Measurements from ENCODE around the gene PPM1A.

Gene PPM1A

DNA sequence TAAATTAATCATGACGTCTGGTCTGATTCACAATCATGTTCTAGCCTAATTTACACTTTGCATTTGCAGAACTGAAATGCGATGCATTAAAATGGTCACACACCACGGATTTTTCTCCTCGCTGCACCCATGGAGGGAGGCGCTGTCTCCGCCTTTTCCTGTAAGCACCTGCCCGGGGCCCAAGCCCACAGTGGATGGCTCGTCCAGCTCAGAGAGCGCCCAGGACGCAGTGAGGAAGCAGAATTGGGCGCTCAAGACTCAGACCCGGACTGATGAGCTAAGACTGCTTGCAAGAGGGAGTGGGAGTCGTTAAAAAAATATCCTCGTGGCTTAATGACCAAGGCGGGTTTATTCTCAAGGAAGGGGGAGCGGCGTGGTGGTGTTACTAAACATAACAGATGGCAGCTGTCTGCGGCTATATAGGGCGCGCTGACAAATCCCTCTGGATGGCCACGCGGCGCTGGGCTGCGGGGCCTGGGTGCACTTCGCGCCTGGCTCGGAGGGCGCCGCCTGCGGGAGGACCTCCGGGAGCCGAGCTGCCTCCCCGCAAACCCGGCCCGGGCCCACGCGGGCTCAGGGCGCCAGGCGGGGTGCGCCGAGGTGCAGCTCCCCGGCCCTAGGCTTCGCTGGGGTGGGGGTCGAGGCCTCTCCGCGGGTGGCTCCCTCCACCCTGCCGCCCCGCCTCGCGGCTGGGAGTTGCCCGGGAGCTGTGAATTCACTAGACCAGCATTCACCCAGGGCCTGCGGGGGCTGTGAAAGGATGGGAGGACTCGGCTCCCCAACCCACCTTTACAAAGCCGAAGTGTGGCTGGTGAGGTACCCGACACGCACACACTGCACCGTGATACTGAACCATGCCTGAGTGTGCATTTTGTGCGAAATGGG is 78.7 kb downstream of the PPM1A start:
- peak; percentile 3 to 4 for DNase-seq

DNA sequence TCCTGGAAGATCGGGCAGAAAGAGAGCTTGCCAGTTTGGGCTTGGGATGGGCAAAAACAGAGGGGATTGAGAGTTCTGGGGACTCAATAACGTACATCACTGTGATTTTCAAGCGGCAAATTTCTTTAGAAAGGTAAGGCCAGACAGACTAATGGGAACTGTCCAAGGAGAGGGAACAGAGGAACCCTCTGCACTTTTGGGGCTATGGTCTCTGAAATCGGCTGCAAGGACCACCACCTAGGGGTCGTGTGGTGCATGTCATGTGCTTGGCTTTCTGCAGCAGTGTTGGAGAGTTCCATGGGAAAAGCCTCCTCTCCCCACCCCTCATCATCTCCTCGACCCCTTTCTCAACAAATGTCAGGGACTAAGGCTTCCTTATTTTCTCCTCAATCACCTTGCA is 79.6 kb downstream of the PPM1A start:
- no peak for DNase-seq

DNA sequence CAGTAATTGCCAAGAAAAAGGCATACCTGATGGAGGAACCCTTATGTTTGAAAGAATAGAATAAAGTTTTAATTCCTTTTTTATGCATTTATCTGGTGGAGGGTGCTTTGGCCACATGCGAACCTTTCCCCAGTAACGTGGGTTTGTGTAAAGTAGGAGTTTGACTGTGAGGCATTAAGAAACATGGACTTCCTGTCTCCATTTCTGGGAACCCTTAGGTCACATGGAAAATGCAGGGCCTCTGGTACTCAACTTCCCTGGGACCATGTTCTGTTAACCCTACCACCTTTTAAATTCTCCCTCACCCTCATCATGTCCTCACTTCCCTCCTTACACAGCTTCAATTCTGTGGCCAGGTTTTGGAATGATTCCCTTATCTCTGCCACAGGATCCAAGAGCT is 80.3 kb downstream of the PPM1A start:
- no peak for DNase-seq

DNA sequence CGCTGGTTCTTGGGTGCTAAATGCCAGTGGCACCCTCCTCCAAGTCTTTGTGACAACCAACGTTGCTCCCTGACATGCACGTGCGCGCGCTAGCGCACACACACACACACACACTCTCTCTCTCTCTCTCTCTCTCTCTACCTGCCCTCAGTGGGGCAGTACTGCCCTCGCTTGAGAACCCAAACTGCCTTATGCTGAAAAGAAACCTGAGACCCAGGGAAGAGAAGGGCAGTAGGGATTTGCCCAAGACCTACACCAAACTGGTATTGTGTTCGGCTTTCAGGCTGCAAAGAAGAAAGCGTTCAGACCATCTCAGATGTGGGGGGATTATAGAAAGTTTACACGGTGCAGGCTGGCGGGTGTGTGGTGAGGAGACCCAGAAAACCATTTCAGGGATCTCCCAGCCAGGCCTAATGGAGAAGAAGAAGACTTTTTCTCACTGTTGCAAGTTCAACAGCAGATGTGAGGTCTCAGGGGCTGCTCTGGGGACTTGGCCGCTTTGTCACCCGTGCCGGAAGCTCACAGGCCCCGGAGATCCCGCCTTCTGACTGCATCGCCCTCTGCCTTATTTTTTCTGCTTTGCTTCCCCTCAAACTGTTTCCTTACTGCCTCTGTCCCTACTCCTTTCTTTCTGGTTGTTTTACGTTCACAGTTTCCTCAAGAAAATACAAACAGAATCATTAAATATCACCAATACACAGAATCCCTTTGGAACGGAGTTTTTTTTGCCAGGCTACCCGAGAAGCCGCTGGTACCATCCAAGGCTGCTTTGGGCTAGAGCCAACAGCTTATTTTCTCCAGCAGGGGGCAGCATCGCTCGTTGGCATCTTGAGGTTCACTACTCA is 82.4 kb downstream of the PPM1A start:
- peak; percentile 73 to 75 for DNase-seq

DNA sequence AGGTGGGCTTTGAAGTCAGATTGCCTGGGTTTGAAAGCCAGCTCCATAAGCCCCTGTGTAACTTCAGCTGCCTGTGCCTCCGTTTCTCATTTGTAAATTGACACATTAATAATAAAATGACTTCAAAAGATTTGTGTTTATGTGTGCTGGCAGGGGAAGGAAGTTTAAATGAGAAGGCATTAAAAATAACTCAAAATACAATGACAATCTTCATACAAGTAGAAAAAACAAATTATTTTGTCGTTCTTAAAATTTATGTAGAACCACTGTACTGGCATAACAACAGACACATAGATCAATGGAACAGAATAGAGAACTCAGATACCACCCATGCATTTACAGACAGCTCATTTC is 83.0 kb downstream of the PPM1A start:
- no peak for DNase-seq

DNA sequence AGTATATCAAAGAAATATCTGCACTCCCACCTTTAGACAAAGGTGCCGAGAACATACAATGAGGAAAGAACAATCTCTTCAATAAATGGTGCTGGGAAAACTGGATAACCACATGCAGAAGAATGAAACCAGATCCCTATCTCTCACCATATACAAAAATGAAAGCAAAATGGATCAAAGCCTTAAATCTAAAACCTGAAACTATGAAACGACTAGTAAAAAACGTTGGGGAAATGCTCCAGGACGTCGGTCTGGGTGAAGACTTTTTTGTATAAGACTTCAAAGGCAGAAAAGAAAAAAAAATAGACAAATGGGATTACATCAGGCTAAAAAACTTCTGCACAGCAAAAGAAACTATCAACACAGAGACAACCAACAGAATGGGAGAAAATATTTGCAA is 83.8 kb downstream of the PPM1A start:
- DNase-seq: no peak

DNA sequence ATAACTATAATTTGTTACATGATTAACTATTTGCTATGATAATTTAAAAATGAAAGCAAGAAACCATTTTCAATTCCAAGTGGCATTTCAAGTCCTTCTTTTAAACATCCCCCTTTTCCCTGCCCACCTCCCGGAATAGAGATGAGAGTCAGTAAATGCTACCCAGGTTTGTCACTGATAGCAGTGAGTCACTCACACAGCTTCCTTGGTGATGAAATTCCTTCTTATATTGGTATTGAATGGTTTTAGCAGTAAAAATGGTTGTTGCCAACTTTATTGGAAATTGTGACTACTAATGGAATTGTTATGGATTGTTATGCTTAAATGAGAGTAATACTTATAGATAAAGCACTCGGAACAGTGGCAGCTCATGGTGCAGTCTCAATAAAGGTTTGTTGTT is 90.5 kb downstream of the PPM1A start:
- no peak for DNase-seq

DNA sequence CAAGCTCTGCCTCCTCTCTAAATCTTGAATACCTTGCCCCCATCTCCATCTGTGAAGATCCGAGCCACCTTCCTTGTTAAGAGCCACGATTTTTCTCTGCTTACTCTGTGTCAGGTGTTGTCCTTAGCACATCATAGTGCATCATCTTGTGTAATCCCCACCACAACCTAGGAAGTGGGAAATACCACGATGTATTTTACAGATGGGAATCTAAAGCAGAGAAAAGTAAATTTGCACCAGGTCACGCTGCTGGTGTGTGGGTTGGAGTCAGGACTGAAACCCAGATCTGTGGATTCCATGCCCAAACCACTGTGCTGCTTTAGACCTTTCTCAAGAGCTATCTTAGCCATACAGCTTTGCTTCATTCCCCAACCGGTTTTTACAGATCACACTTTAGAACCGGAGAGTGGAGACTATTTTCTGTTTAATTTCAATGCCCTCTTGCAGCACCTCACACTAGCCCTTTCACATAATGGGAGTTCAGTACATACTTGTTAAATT is 94.6 kb downstream of the PPM1A start:
- no peak for DNase-seq

DNA sequence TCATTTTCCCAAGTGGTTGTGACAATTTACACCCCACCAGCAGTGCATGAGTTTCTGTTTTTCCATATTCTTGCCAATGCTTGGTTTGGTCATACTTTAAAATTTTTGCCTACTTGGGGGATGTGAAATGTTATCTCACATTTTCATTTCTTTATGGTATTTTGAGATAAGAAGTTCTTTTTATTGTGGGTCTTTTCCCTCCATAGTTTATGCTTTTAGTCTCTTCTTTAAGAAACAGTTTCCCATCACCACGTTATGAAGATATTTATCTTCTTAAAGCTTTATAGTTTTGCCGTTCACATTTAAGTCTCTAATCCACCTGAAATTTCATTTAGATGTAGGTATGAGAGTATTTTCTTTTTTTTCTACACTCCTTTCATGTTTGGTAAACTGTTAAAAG is 95.7 kb downstream of the PPM1A start:
- DNase-seq: no peak

DNA sequence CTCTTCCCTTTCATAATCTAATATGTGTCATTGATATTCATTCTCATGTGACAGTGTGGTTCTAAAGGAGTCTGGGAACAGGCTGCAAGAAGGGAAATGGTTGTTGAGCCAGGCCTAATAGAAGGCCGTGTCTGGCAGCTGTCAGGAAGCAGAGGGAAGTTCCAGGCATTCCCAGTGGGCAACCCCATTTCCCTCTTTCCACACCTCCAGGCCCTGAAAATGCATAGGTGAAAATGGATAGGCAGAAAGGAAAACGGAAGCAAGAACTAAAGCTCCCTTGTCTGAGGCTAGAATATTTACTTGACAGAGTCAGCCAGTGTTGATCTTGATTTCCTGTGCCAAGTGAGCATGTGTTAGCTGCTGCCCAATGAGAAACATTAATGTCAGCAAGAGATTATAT is 97.7 kb downstream of the PPM1A start:
- no peak for DNase-seq

DNA sequence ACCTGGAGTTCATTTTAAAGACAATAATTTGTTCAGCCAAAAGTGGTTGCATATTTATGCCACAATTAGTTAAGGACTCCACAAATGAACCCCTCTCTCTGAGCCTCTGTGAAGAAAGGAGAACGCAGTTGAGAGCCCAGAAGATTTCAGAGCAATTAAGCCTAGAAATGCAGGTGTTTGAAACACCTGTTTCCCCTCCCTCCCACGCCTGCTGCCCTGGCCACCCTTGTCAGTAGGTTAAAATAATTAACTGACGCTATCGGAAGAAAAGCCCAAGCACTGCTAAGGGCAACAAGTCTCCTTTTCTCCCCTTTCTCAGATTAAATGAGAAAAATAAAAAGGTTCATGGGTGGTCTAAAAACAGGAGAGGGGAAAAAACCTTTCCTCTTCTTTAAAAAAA is 99.2 kb downstream of the PPM1A start:
- DNase-seq: no peak
